ENCODE data around the gene CRACR2A.

CRACR2A gene

GRCh38 chr12:3565985-3566384 is 186.9 kb downstream of the CRACR2A start:
- no peaks in the 10 kb centered on the region for H3K9me3 ChIP-seq (ENCODE audit: control insufficient read depth, insufficient read depth, low read length)
- no CpG with 5 or more reads among the region's 1 CpG for WGBS (ENCODE audit: insufficient coverage, insufficient read length)

More at GRCh38 chr12:3565985-3566384, 186.9 kb downstream of the CRACR2A start:
- Histone ChIP-seq H3K36me3 (ENCODE audit: control insufficient read depth, insufficient read depth, low read length) (no peaks in the 10 kb centered on the region), H3K27me3 (ENCODE audit: control insufficient read depth, insufficient read depth, low read length) (no peaks in the 10 kb centered on the region), H3K27ac (ENCODE audit: low read length) (no peak overlapping the region), H3K4me3 (ENCODE audit: low read length) (no peak overlapping the region), H3K4me1 (ENCODE audit: control insufficient read depth, insufficient read depth, low read length) (no peaks in the 10 kb centered on the region)
- DNase-seq (ENCODE audit: low read depth, low spot score): no peak
